HepG2 (cell line): ENCODE data around the gene ADGRG6. TPM values are rescaled to one million over a fixed set of nuclear protein-coding genes. Genes with fewer than 3 reads are reported as not detected.

Experiments used
- ATAC-seq: fragments of 200-7000 bp; cut with Tn5 transposase; 3 replicates; pipeline ENCODE4 v1.9.1; 2020; ENCODE audit warnings: mild to moderate bottlenecking, moderate library complexity
- BruUV-seq: library from RNA; stranded (reverse); fragments of 400-500 nt; replicated peaks from 2 replicates; lab custom pipeline; 2021; lab: Mats Ljungman, UMichigan
- CTCF ChIA-PET: fragments of 300-600 bp; formaldehyde crosslinking; extraction: SDS; loops from one replicate; lab custom pipeline; 2021; ENCODE audit warnings: low total read pairs, inconsistent platforms, low intra/inter-chr PET ratio; lab: Yijun Ruan, JAX
- POLR2A ChIA-PET: fragments of 350-600 bp; sonication (Branson Sonifier 250); formaldehyde crosslinking; loops from one replicate; lab custom pipeline; 2020; ENCODE audit warnings: antibody characterized with exemption, inconsistent platforms; lab: Yijun Ruan, JAX
- DNase-seq: peaks from one replicate; pipeline ENCODE4 v3.0.0-alpha.2; 2015; ENCODE audit warnings: low spot score
- FAIRE-seq: peaks from 3 replicates; lab custom pipeline; 2011; peaks lifted over from hg19 to GRCh38; lab: Jason Lieb, UNC
- H2AFZ ChIP-seq: one replicate; pipeline ENCODE4 v1.6.1; 2011; ENCODE audit warnings: low read length, inconsistent platforms
- H3K27ac ChIP-seq: fragments of 300-600 bp; 3 replicates; pipeline ENCODE4 v1.8.0; 2011; ENCODE audit warnings: mixed run types, mild to moderate bottlenecking, mixed read lengths, low read length, inconsistent platforms; ENCODE audit not compliant: insufficient read depth; ENCODE audit errors: extremely low read length
- H3K27me3 ChIP-seq, 2 experiments: fragments of 200-600 bp in 1 of 2; 2 replicates in 1 of 2; 3 replicates in 1 of 2; pipeline versions ENCODE4 v1.6.0 to v1.8.0; 2011; ENCODE audit warnings: low read length in 2 of 2, mild to moderate bottlenecking in 2 of 2, moderate library complexity in 2 of 2, inconsistent platforms in 1 of 2; ENCODE audit not compliant: insufficient read depth in 2 of 2, control insufficient read depth in 1 of 2
- H3K36me3 ChIP-seq, 2 experiments: fragments of 200-600 bp in 1 of 2; replicated peaks in 1 of 2; 2 replicates in 1 of 2; 3 replicates in 1 of 2; pipeline versions ENCODE4 v1.5.1 to v1.8.0; 2011; ENCODE audit warnings: low read length in 2 of 2, inconsistent platforms in 1 of 2; ENCODE audit not compliant: insufficient read depth in 2 of 2, control insufficient read depth in 1 of 2
- H3K4me1 ChIP-seq: 2 replicates; pipeline ENCODE4 v1.5.1; 2012; ENCODE audit warnings: low read length, inconsistent platforms; ENCODE audit not compliant: insufficient read depth
- H3K4me2 ChIP-seq: 2 replicates; pipeline ENCODE4 v1.6.0; 2011; ENCODE audit warnings: low read depth, low read length, inconsistent platforms
- H3K4me3 ChIP-seq, 3 experiments: fragments of 200-600 bp in 1 of 3; sonication (generic), shearing (Covaris generic) in 1 of 3; replicated peaks in 1 of 3; 2 replicates each; pipeline ENCODE4 v1.5.1; 2011 to 2016; ENCODE audit warnings: low read length in 3 of 3, inconsistent platforms in 2 of 3, low read depth in 2 of 3, mild to moderate bottlenecking in 2 of 3, control low read depth in 1 of 3, mixed read lengths in 1 of 3; ENCODE audit not compliant: insufficient read depth in 1 of 3
- H3K79me2 ChIP-seq: one replicate; pipeline ENCODE4 v1.6.1; 2011; ENCODE audit warnings: low read length, inconsistent platforms; ENCODE audit not compliant: insufficient read depth
- H3K9ac ChIP-seq: 2 replicates; pipeline ENCODE4 v1.6.0; 2011; ENCODE audit warnings: mild to moderate bottlenecking, low read depth, low read length, inconsistent platforms; ENCODE audit not compliant: insufficient read depth
- H3K9me3 ChIP-seq: 2 replicates; pipeline ENCODE4 v1.5.1; 2012; ENCODE audit warnings: mild to moderate bottlenecking, low read length
- H4K20me1 ChIP-seq: 2 replicates; pipeline ENCODE4 v1.6.0; 2011; ENCODE audit warnings: inconsistent platforms, mild to moderate bottlenecking, low read length, moderate library complexity; ENCODE audit not compliant: insufficient read depth
- SP2 ChIP-seq: sonication (generic); formaldehyde crosslinking; IDR thresholded peaks from 2 replicates; pipeline ENCODE4 v1.5.1; 2020; ENCODE audit warnings: mild to moderate bottlenecking, missing genetic modification reagents
- ZNF142 ChIP-seq: sonication (generic); formaldehyde crosslinking; IDR thresholded peaks from 2 replicates; pipeline ENCODE4 v1.4.0; 2020; ENCODE audit warnings: missing genetic modification reagents
- in situ Hi-C: cut with HindIII; loops from 2 replicates; pipeline ENCODE4 v1.10.0; 2017; ENCODE audit warnings: low pct_unique_long_range_greater_than_20kb; ENCODE audit not compliant: extremely low pct_ligation_motif_present
- intact Hi-C: fragments of 100-400 bp; cut with micrococcal nuclease; formaldehyde crosslinking; loops from one replicate; pipeline ENCODE4 v1.10.0; 2022; ENCODE audit not compliant: unreplicated experiment
- polyA plus RNA-seq, 8 experiments: library from polyadenylated mRNA; depleted of rRNA in 3 of 8; stranded (reverse) in 7 of 8; unstranded in 1 of 8; fragments of >200 nt; fragmentation: Illumina TruSeq in 4 of 8; extraction: Trizol in 4 of 8; gene quantifications; 2 replicates each; pipeline versions ENCODE4 v1.2.1 to v1.2.3, GENCODE V29; 2011 to 2016; ENCODE audit warnings: low read depth in 4 of 8, missing spikeins in 1 of 8, mixed read lengths in 1 of 8; ENCODE audit not compliant: insufficient read depth in 1 of 8
- total RNA-seq, 5 experiments: library from RNA; depleted of rRNA; stranded (reverse); fragments of >200 nt; fragmentation: Illumina TruSeq; extraction: Trizol; gene quantifications; 2 replicates each; pipeline ENCODE4 v1.2.3, GENCODE V29; 2016; ENCODE audit warnings: low read depth in 1 of 5

Gene ADGRG6
- total and polyA plus RNA-seq, 2 of the 13 experiments (the other 11 are each of a cell fraction or from before 2014, with no cell fraction given), result 129 to 249 TPM

GRCh38 chr6:142416686-142417085 is 114.9 kb downstream of the ADGRG6 start:
- Histone ChIP-seq H3K9me3 (no peaks in the 10 kb centered on the region), H3K36me3 (peaks cover 47 to 91% of the 10 kb centered on the region in 2 experiments)

More at GRCh38 chr6:142416686-142417085, 114.9 kb downstream of the ADGRG6 start:
- H3K9ac ChIP-seq, result no peak overlapping the region
- no peak overlapping the region for H3K4me3 ChIP-seq
- in situ Hi-C loops, result no loop called here
- DNase-seq, result no peak
- H3K4me2 ChIP-seq, result no peak overlapping the region
- H3K79me2 ChIP-seq, result no peaks in the 10 kb centered on the region
- no TSS peak for BruUV-seq
- H3K4me1 ChIP-seq, result no peaks in the 10 kb centered on the region
- H4K20me1 ChIP-seq, result no peaks in the 10 kb centered on the region
- H3K27me3 ChIP-seq, result no peaks in the 10 kb centered on the region
- no peak for FAIRE-seq
- ATAC-seq, result no peak
- no peak overlapping the region for H3K27ac ChIP-seq
- POLR2A ChIA-PET, result no interaction called here
- intact Hi-C loops, result no loop called here
- no peak for TF ChIP-seq SP2 (CRISPR knock-in tag)
- no peak for TF ChIP-seq ZNF142 (CRISPR knock-in tag)
- CTCF ChIA-PET, result no interaction called here
- no peak overlapping the region for H2AFZ ChIP-seq
